Left ventricle myocardium inferior (tissue), 1 donor: ENCODE results near the gene AKAP13. TPM values are rescaled to one million over a fixed set of nuclear protein-coding genes. Genes with fewer than 3 reads are reported as not detected.

Experiments
- DNase-seq: peaks from one replicate; pipeline ENCODE4 v3.0.0-alpha.2; 2020
- H3K27ac ChIP-seq: fragments of 200-600 bp; replicated peaks from 2 replicates; pipeline ENCODE4 v1.8.0; 2021
- H3K27me3 ChIP-seq: fragments of 200-600 bp; 2 replicates; pipeline ENCODE4 v1.8.0; 2021; ENCODE audit warnings: low read depth
- H3K36me3 ChIP-seq: fragments of 200-600 bp; 2 replicates; pipeline ENCODE4 v1.8.0; 2021
- H3K4me1 ChIP-seq: fragments of 200-600 bp; 2 replicates; pipeline ENCODE4 v1.8.0; 2021
- H3K4me3 ChIP-seq: fragments of 200-600 bp; 2 replicates; pipeline ENCODE4 v1.8.0; 2021; ENCODE audit warnings: mild to moderate bottlenecking, moderate library complexity
- H3K9me3 ChIP-seq: fragments of 200-600 bp; replicated peaks from 2 replicates; pipeline ENCODE4 v1.8.0; 2021
- CTCF ChIP-seq: fragments of 200-600 bp; IDR thresholded peaks from 2 replicates; pipeline ENCODE4 v1.8.0; 2021; ENCODE audit warnings: antibody characterized with exemption, mild to moderate bottlenecking, borderline replicate concordance
- intact Hi-C: fragments of 100-400 bp; cut with micrococcal nuclease; formaldehyde crosslinking; loops from one replicate; pipeline ENCODE4 v1.11.0; 2022
- total RNA-seq: library from RNA; stranded (reverse); fragmentation: NEBNext Ultra II Directional; extraction: Animal tissue kit (Norgen Biotek cat#: 25700); gene quantifications from one replicate; pipeline ENCODE4 v1.2.1, GENCODE V29; 2021
- donor health status: DM: no; HTN: yes; CAD: no; lungs with severe emphysema.

The AKAP13 gene
- total RNA-seq, 1 donor from 2014 or later, result 331 TPM

- intact Hi-C loops, result no loop called here
- no peaks in the 10 kb centered on the region for H3K9me3 ChIP-seq
- H3K4me3 ChIP-seq, result no peak overlapping the region
- no peaks in the 10 kb centered on the region for H3K27me3 ChIP-seq
- DNase-seq, result peak; percentile 59
- H3K36me3 ChIP-seq, result peaks cover 8% of the 10 kb centered on the region
- H3K4me1 ChIP-seq, result peaks cover 66% of the 10 kb centered on the region
- peak overlapping the region; percentile 70 for H3K27ac ChIP-seq
- no peak for TF ChIP-seq CTCF
These were observed 382.3 kb downstream of the AKAP13 start for GRCh38 chr15:85762756-85763127.

GRCh38 chr15:85763157-85763556 lies 382.8 kb downstream of the AKAP13 start:
- Histone ChIP-seq H3K4me1 (peaks cover 62% of the 10 kb centered on the region), H3K36me3 (peaks cover 9% of the 10 kb centered on the region), H3K4me3 (no peak overlapping the region), H3K27me3 (no peaks in the 10 kb centered on the region), H3K27ac (peak overlapping the region; percentile 70), H3K9me3 (no peaks in the 10 kb centered on the region)
- peak; percentile 15 for TF ChIP-seq CTCF
- intact Hi-C loops, result no loop called here
- DNase-seq, result peak; percentile 67

GRCh38 chr15:85763673-85764633 lies 383.6 kb downstream of the AKAP13 start:
- no peaks in the 10 kb centered on the region for H3K9me3 ChIP-seq
- intact Hi-C loops, result no loop called here
- no peak for DNase-seq
- H3K36me3 ChIP-seq, result peaks cover 17% of the 10 kb centered on the region
- peaks cover 54% of the 10 kb centered on the region for H3K4me1 ChIP-seq
- no peak overlapping the region for H3K4me3 ChIP-seq
- no peaks in the 10 kb centered on the region for H3K27me3 ChIP-seq
- H3K27ac ChIP-seq, result peak overlapping the region; percentile 70
- TF ChIP-seq CTCF, result no peak

GRCh38 chr15:85764649-85765277 lies 384.4 kb downstream of the AKAP13 start:
- no peaks in the 10 kb centered on the region for H3K9me3 ChIP-seq
- intact Hi-C loops, result no loop called here
- peaks cover 46% of the 10 kb centered on the region for H3K4me1 ChIP-seq
- H3K27ac ChIP-seq, result peak overlapping the region; percentile 70
- no peak for DNase-seq
- H3K4me3 ChIP-seq, result no peak overlapping the region
- TF ChIP-seq CTCF, result no peak
- no peaks in the 10 kb centered on the region for H3K27me3 ChIP-seq
- peaks cover 12% of the 10 kb centered on the region for H3K36me3 ChIP-seq

- Histone ChIP-seq H3K4me1 (peaks cover 47% of the 10 kb centered on the region), H3K4me3 (no peak overlapping the region), H3K27me3 (no peaks in the 10 kb centered on the region), H3K27ac (no peak overlapping the region), H3K36me3 (peaks cover 10% of the 10 kb centered on the region), H3K9me3 (no peaks in the 10 kb centered on the region)
- no peak for DNase-seq
- intact Hi-C loops, result no loop called here
- no peak for TF ChIP-seq CTCF
These were observed 385.8 kb downstream of the AKAP13 start for GRCh38 chr15:85766001-85766831.
